Measurements from ENCODE around the gene ARHGEF1.

The ARHGEF1 gene

DNA sequence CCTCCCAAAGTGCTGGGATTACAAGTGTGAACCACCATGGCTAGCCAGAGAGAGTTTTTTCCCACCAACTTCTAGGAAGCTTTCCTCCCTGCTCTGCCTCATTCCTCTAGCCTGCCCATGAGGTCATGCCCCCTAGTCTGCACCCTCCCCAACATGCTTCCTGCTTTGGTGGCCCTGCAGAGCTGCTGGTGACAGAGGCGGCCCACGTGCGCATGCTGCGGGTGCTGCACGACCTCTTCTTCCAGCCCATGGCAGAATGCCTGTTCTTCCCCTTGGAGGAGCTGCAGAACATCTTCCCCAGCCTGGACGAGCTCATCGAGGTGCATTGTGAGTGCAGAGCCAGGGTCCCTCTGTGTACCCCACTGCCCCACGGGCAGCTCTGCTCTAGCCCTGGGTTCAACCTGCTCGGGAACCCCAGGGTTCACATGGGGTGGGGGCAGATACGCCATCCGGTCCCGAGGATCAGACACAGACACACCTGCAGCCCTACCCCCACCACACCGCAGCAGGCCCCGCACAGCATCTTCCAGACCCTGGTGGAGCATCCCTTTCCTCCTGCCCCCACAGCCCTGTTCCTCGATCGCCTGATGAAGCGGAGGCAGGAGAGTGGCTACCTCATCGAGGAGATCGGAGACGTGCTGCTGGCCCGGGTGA, 18.9 kb downstream of the ARHGEF1 start:
- Histone ChIP-seq H3K36me3 (replicated peaks; ENCODE audit: low read depth, low read length) (peaks cover 55% of the 10 kb centered on the region), H4K20me1 (ENCODE audit: insufficient read depth, low read length) (0 out of 2 replicates have a peak, but pooled peaks cover 2% of the 10 kb centered on the region), H3K27me3 (ENCODE audit: low read depth, low read length) (no peaks in the 10 kb centered on the region), H3K9me3 (ENCODE audit: insufficient read depth, low read length) (no peaks in the 10 kb centered on the region), H3K79me2 (ENCODE audit: low read length) (no peaks in the 10 kb centered on the region), H3K4me2 (ENCODE audit: low read length) (no peak overlapping the region), H2AFZ (ENCODE audit: low read depth, low read length) (no peak overlapping the region), H3K27ac (ENCODE audit: low read length) (no peak overlapping the region), H3K4me1 (ENCODE audit: low read length) (no peaks in the 10 kb centered on the region), H3K4me3 (ENCODE audit: low read length) (no peak overlapping the region), H3K9ac (ENCODE audit: low read length) (no peak overlapping the region)
- TF ChIP-seq EZH2phosphoT487 (IDR thresholded peaks at IDR 0.05; ENCODE audit: low read depth) (no peak), CTCF (IDR thresholded peaks at IDR 0.05; ENCODE audit: low read depth, low read length) (no peak)

- Histone ChIP-seq H2AFZ (ENCODE audit: low read depth, low read length) (no peak overlapping the region), H3K27me3 (ENCODE audit: low read depth, low read length) (no peaks in the 10 kb centered on the region), H3K27ac (ENCODE audit: low read length) (no peak overlapping the region), H3K4me2 (ENCODE audit: low read length) (no peak overlapping the region), H3K9ac (ENCODE audit: low read length) (no peak overlapping the region), H3K4me3 (ENCODE audit: low read length) (no peak overlapping the region), H4K20me1 (ENCODE audit: insufficient read depth, low read length) (0 out of 2 replicates have a peak, but pooled peaks cover 2% of the 10 kb centered on the region), H3K4me1 (ENCODE audit: low read length) (no peaks in the 10 kb centered on the region), H3K79me2 (ENCODE audit: low read length) (no peaks in the 10 kb centered on the region), H3K9me3 (ENCODE audit: insufficient read depth, low read length) (no peaks in the 10 kb centered on the region), H3K36me3 (replicated peaks; ENCODE audit: low read depth, low read length) (peaks cover 55% of the 10 kb centered on the region)
- no peak for TF ChIP-seq EZH2phosphoT487 (IDR thresholded peaks at IDR 0.05; ENCODE audit: low read depth)
- TF ChIP-seq CTCF (IDR thresholded peaks at IDR 0.05; ENCODE audit: low read depth, low read length), result no peak
These were observed 19.6 kb downstream of the ARHGEF1 start for GRCh38 chr19:41902594-41902993.

DNA sequence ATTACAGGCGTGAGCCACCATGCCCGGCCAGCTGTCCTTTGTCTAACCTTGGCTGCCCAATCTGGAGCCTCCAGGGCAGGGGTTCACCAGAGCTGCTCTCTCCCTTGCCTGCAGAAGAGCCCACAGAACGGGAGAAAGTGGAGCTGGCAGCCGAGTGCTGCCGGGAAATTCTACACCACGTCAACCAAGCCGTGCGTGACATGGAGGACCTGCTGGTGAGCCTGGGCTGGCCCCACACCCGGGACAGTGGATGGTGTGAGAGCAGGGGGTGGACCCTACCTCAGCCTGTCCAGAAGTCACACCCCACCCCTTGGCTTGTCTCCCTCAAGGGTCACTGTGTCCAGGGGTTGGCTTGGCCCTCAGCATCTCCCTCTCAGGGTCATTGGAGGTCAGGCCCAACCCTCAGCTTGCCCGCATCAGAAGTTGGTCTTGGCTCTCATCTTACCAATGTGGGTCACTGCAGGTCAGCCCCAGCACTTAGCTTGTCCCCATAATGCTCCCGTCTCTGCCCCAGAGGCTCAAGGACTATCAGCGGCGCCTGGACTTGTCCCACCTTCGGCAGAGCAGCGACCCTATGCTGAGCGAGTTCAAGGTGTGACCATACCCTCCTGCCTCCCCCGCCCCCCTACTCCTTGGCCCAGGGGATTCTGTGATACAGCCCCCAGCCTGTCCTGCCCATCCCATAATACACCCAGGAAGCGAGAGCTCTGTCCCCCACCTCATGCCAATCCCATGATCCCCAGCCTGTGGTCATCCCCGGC, 20.4 kb downstream of the ARHGEF1 start:
- H2AFZ ChIP-seq (ENCODE audit: low read depth, low read length), result no peak overlapping the region
- no peak for TF ChIP-seq CTCF (IDR thresholded peaks at IDR 0.05; ENCODE audit: low read depth, low read length)
- TF ChIP-seq EZH2phosphoT487 (IDR thresholded peaks at IDR 0.05; ENCODE audit: low read depth), result no peak
- no peak overlapping the region for H3K27ac ChIP-seq (ENCODE audit: low read length)
- H3K4me1 ChIP-seq (ENCODE audit: low read length), result no peaks in the 10 kb centered on the region
- H3K79me2 ChIP-seq (ENCODE audit: low read length), result no peaks in the 10 kb centered on the region
- no peak overlapping the region for H3K4me2 ChIP-seq (ENCODE audit: low read length)
- no peak overlapping the region for H3K4me3 ChIP-seq (ENCODE audit: low read length)
- H3K27me3 ChIP-seq (ENCODE audit: low read depth, low read length), result no peaks in the 10 kb centered on the region
- no peak overlapping the region for H3K9ac ChIP-seq (ENCODE audit: low read length)
- H3K36me3 ChIP-seq (replicated peaks; ENCODE audit: low read depth, low read length), result peaks cover 47% of the 10 kb centered on the region
- H4K20me1 ChIP-seq (ENCODE audit: insufficient read depth, low read length), result 0 out of 2 replicates have a peak, but pooled peaks cover 2% of the 10 kb centered on the region
- H3K9me3 ChIP-seq (ENCODE audit: insufficient read depth, low read length), result no peaks in the 10 kb centered on the region

DNA sequence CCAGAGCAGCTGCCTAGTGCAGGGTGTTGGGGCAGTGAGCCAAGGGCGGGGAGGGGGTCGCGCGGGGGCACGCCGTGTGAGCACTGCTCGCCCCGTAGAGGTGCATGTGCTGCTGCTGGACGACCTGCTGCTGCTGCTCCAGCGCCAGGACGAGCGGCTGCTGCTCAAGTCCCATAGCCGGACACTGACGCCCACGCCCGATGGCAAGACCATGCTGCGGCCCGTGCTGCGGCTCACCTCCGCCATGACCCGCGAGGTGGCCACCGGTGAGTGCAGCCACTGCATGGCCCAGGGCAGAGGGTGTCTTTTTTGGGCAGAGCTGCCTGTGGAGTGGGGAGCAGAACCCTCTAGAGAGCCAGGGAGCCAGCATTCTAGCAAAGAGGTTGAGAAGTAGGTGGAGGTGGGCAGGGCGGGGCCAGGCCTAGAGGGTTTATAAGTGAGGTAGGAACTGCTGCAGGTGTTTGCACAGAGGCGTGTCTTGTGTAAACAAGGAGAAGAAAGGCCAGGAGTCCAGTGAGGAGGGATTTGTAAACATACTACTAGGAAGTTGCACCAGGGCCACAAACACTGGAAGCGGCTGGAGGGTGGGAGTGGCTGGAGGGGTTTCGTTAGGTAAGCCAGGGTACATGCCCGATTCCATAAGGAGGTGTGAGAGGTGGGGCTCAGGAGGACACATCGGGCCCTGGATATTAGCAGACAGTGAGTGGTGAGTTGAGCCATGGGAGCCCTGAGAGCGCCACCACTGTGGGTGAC, 21.3 kb downstream of the ARHGEF1 start:
- Histone ChIP-seq H3K36me3 (replicated peaks; ENCODE audit: low read depth, low read length) (peaks cover 44% of the 10 kb centered on the region), H3K27ac (ENCODE audit: low read length) (no peak overlapping the region), H3K9me3 (ENCODE audit: insufficient read depth, low read length) (no peaks in the 10 kb centered on the region), H3K79me2 (ENCODE audit: low read length) (no peaks in the 10 kb centered on the region), H3K27me3 (ENCODE audit: low read depth, low read length) (no peaks in the 10 kb centered on the region), H3K4me2 (ENCODE audit: low read length) (no peak overlapping the region), H3K4me1 (ENCODE audit: low read length) (no peaks in the 10 kb centered on the region), H3K9ac (ENCODE audit: low read length) (no peak overlapping the region), H3K4me3 (ENCODE audit: low read length) (no peak overlapping the region), H2AFZ (ENCODE audit: low read depth, low read length) (no peak overlapping the region), H4K20me1 (ENCODE audit: insufficient read depth, low read length) (0 out of 2 replicates have a peak, but pooled peaks cover 2% of the 10 kb centered on the region)
- no peak for TF ChIP-seq EZH2phosphoT487 (IDR thresholded peaks at IDR 0.05; ENCODE audit: low read depth)
- no peak for TF ChIP-seq CTCF (IDR thresholded peaks at IDR 0.05; ENCODE audit: low read depth, low read length)

Data from OCI-LY3 (cell line).